HG03442 (cell line): Measurements from ENCODE around the gene SRPK1.
"Not testable (repeated sequence)": the region's sequence is repeated elsewhere in the genome, so short reads cannot be mapped to it uniquely, and the experiment has no call there.

Experiments used
- ATAC-seq: cut with Tn5 transposase; IDR thresholded peaks from one replicate; pipeline ENCODE4 v1.9.1; 2021; ENCODE audit warnings: mild to moderate bottlenecking, moderate library complexity; ENCODE audit not compliant: unreplicated experiment

The SRPK1 gene

DNA sequence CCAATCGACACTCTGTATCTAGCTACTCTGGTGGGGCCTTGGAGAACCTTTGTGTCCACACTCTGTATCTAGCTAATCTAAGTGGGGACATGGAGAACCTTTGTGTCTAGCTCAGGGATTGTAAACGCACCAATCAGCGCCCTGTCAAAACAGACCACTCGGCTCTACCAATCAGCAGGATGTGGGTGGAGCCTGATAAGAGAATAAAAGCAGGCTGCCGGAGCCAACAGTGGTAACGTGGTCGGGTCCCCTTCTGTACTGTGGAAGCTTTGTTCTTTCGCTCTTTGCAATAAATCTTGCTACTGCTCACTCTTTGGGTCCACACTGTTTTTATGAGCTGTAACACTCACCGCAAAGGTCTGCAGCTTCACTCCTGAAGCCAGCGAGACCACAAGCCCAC lies 11.0 kb upstream of the SRPK1 start:
- not testable (repeated sequence) for ATAC-seq

- ATAC-seq: no peak
These were observed 10.2 kb upstream of the SRPK1 start for GRCh38 chr6:35931120-35931561.

DNA sequence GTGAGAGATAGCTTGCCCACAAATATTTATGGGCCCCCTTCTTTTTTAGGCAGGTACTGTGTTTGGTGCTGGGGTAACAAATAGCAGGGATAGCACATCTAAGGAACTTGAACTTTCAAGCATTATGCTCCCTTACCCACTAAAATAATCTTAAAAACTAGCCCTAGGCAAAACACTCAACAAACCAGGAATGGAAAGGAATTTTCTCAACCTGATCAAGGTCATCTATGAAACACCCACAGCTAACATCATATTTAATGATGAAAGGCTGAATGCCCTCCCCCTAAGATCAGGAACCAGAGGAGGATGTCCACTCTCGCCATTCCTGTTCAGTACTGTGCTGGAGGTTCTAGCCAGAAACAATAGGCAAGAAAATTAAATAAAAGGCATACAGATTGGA lies 8.7 kb upstream of the SRPK1 start:
- no peak for ATAC-seq

GRCh38 chr6:35926509-35927215 lies 5.8 kb upstream of the SRPK1 start:
- ATAC-seq: no peak

DNA sequence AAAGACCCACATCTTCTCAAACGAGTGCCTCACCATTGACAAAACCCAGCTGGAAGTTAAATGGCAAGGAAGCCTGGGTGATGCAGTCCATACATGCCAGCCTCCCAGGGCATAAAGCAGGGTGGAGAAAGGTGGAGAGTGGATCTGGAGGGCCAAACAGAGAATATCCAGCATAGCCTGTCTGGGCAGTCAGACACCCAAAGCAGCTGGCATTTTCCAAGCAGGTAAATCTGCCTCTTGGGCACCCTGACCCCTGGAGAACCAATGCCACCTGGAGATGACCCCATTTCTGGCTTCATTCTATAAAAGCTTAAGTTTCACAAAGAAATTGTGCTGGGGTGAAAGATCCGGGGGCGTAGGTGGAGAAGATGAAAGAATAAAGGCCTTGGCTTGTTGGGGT lies 5.1 kb upstream of the SRPK1 start:
- ATAC-seq: no peak

GRCh38 chr6:35924146-35924545 lies 3.2 kb upstream of the SRPK1 start:
- ATAC-seq: no peak

- ATAC-seq: no peak
These were observed 1.2 kb upstream of the SRPK1 start for GRCh38 chr6:35922139-35922554.

- peak; percentile 30 for ATAC-seq
These were observed 809 bp downstream of the SRPK1 start for GRCh38 chr6:35919827-35920751.

DNA sequence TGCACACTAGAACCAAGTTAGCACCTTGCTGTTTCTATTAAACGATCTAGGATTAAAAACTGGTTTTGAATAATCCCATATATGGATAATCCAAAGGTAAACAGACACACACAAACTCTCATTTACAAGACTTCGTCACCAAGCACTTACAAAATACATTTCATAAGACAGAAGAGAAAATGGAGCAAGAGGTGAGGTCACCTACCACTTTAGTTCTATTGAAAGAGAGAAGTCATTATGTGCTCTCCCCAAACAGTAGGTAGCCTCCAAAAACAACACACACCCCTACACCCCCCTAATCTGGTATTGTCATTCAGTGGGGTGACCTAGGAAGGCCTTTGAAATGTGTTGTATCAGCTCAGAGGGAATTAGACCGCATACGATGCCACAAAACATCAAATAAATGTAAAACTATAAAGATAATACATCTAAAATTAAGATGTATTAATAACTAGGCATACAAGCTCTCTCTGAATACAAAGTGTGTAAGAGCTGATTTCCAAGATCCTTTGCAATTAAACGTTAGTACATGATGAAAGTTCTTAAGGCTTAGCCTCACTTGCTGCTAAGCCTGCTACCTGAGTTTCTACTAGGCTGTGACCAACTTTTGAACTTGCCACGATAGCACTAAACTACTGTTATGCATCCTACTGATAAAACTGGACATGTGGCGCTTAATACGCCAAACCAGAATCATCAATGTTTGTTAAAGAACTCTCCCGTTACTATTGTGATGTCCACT lies 1.6 kb downstream of the SRPK1 start:
- ATAC-seq: no peak

- not testable (repeated sequence) for ATAC-seq
These were observed 4.0 kb downstream of the SRPK1 start for GRCh38 chr6:35916893-35917292.

DNA sequence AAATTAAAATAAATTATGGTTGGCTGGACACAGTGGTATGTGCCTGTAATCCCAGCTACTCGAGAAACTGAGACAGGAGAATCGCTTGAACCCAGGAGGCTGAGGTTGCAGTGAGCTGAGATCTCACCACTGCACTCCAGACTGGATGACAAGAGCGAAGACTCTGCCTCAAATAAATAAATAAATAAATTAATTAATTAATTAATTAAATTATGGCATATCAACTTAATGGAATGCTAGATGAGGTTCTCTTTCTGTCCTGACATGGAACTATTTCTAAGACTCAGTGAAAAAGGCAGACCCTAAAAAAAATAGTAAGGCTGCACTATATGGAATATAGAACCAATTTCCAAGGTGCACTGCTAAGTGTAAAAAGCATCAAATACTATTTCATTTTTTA lies 4.8 kb downstream of the SRPK1 start:
- ATAC-seq: no peak

DNA sequence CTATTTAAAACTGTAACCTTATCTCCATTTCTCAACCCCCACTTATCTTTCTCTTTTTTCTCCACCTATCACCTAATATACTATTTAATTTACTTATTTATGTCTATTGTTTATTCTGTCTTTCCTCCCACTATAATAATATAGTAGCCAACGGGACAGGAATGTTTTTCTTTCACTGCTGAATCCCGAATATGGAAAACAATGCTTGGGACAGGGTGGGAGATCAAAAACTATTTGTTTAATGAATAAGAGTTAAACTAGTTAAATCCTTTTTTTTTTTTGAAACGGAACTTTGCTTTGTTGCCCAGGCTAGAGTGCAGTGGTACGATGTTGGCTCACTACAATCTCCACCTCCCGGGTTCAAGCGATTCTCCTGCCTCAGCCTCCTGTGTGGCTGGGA lies 6.4 kb downstream of the SRPK1 start:
- no peak for ATAC-seq

DNA sequence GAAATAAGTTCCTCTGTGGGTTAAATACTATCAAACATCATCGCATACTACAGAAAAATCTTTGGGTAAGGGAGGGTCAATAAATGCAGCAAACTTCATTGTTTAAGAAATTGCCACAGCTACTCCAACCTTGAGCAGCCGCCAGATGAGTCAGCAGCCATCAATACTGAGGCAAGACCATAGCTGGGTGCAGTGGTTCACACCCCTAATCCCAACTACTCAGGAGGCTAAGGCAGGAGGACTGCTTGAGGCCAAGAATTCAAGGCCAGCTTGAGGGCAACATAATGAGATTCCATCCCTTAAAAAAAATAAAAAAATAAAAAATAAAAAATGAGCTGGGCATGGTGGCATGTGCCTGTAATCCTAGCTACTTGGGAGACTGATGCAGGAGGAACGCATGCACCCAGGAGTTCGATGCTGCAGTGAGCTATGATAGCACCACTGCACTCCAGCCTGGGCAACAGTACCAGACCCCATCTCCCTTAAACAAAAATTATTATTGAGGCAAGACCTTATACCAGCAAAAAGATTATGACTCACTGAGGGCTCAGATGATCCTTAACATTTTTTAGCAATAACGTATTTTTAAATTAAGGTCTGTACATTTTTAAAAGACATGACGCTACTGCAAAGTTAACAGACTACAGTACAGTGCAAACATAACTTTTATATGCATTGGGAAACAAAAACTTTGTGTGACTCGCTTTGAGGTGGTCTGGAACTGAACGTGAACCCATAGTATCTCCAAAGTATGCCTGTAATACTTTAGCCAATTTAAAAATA lies 8.8 kb downstream of the SRPK1 start:
- no peak for ATAC-seq

GRCh38 chr6:35909571-35909970 lies 11.3 kb downstream of the SRPK1 start:
- ATAC-seq: not testable (repeated sequence)

DNA sequence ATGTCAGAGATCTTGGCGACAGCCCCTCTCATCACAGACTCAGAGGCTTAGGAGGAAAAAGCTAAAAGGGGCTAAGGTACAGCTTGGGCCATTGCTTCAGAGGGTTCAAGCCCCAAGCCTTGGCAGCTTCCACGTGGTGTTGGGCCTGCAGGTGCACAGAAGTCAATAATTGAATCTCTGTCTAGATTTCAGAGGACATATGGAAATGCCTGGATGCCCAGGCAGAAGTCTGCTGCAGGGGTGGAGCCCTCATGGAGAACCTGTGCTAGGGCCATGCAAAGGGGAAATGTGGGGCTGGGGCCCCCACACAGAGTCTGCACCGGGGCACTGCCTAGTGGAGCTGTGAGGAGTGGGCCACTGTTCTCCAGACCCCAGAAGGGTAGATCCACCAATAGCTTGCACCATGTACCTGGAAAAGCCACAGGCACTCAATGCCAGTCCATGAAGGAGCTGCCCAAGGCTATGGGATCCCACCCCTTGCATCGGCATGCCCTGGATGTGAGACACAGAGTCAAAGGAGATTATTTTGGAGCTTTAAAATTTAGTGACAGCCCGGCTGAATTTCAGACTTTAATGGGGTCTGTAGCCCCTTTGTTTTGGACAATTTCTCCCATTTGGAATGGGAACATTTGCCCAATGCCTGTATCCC lies 12.0 kb downstream of the SRPK1 start:
- ATAC-seq: not testable (repeated sequence)

DNA sequence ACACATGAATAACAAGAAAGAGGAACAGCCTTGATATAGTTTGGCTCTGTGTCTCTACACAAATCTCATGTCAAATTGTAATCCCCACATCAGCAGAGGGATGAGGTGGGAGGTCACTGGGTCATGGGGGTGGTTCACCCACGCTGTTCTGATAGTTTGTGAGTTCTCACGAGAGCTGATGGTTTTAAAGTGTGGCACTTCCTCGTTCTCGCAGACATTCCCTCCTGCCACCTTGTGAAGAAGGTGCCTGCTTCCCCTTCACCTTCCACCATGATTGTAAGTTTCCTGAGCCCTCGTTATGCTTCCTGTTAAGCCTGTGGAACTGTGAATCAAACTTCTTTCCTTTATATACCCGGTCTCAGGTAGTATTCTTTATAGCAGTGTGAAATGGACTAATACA lies 13.1 kb downstream of the SRPK1 start:
- ATAC-seq: no peak

- ATAC-seq: no peak
These were observed 14.4 kb downstream of the SRPK1 start for GRCh38 chr6:35906499-35906846.

GRCh38 chr6:35905841-35906498 lies 14.9 kb downstream of the SRPK1 start:
- ATAC-seq: no peak

DNA sequence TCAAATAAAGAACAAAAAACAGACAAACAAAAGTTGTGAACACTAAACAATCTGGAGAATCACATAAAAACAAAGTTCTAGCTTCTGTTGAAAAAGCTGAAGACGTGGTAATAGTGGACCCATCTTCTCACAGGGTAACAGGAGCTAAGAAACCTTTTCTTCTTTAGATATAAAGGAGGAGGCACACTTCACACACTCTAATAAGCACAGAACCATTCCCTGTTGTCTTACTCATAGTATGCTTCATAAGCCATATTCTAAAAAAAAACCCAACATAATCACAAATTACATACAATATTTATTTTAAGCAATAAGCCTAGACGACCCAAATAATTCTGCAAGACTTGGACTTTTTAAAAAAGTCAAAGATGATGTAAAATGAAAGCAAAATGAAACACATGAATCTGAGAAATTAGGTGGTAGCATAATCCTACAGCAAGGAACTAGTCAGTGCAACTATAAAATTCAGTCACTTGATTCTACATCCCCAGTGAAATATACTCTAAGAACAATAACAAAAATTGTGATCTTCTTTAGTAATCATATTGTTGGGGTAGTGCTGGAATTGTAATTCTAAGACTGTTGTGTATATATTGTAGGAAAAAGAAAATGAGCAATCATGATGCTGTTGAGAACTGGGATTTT lies 15.6 kb downstream of the SRPK1 start:
- no peak for ATAC-seq
